ENCODE data around the gene KRT4. TPM values are rescaled to one million over a fixed set of nuclear protein-coding genes. Genes with fewer than 3 reads are reported as not detected.

Gene KRT4
- total RNA-seq, 1 experiment from 2014 or later = not detected

DNA sequence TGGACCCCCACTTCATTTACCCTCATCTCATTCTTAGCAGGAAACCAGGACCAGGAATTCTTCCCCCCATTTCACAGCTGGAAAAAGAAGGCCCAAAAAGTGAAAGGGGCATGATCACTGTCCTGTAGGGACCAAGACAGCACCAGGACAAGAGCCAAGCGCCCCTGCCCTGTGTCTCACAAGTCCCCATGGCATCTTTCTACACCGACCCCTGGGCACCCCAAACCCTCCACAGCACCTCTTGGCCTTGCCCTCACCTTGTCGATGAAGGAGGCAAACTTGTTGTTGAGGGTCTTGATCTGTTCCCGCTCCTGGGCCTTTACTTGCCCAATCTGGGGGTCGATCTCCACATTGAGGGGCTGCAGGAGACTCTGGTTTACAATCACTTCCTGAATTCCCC, 37.5 kb downstream of the KRT4 start:
- Mint-ChIP-seq H3K4me1 (no peaks in the 10 kb centered on the region), H3K27me3 (ENCODE audit: low read depth) (peaks cover 20% of the 10 kb centered on the region), H3K4me3 (no peak overlapping the region), H3K36me3 (ENCODE audit: insufficient read depth in 1 of 3, low read depth in 3 of 3) (no peaks in the 10 kb centered on the region), H3K27ac (no peak overlapping the region), H3K9me3 (no peaks in the 10 kb centered on the region)
- Histone ChIP-seq H3K79me1 (ENCODE audit: insufficient read depth, low read depth, low read length, poor library complexity, severe bottlenecking) (no peaks in the 10 kb centered on the region), H3K14ac (ENCODE audit: insufficient read depth, low read length) (no peak overlapping the region), H4K20me1 (ENCODE audit: control insufficient read depth, insufficient read depth, insufficient read length) (no peaks in the 10 kb centered on the region), H3K23ac (ENCODE audit: insufficient read length, low read depth, low read length) (no peak overlapping the region), H3T11ph (ENCODE audit: low read length) (no peak overlapping the region), H2AFZ (ENCODE audit: low read length) (no peak overlapping the region), H3K9me3 (ENCODE audit: control insufficient read depth, low read depth, low read length) (no peaks in the 10 kb centered on the region), H3K27ac (ENCODE audit: insufficient read length, low read depth, low read length) (no peak overlapping the region), H2BK15ac (ENCODE audit: low read depth, low read length) (no peak overlapping the region), H3K79me2 (ENCODE audit: insufficient read depth, low read length) (no peaks in the 10 kb centered on the region), H3K18ac (ENCODE audit: insufficient read length, low read depth, low read length) (no peak overlapping the region), H3K27me3 (ENCODE audit: insufficient read depth, low read length) (no peaks in the 10 kb centered on the region), H2BK20ac (ENCODE audit: low read depth, low read length, poor library complexity, severe bottlenecking) (no peak overlapping the region), H3K56ac (ENCODE audit: insufficient read length, low read depth, low read length) (no peak overlapping the region), H2BK12ac (ENCODE audit: insufficient read length, low read depth, low read length) (no peak overlapping the region), H4K8ac (replicated peaks; ENCODE audit: insufficient read length, low read depth, low read length) (no peak overlapping the region), H3K4me2 (ENCODE audit: insufficient read depth, insufficient read length, low read length) (no peak overlapping the region), H3K4ac (ENCODE audit: low read depth, low read length) (no peak overlapping the region), H2BK5ac (ENCODE audit: insufficient read length, low read length) (no peak overlapping the region), H4K91ac (ENCODE audit: insufficient read length, low read depth, low read length) (no peak overlapping the region), H3K9ac (ENCODE audit: extremely low read depth, insufficient read length, low read length) (no peak overlapping the region), H2BK120ac (ENCODE audit: low read depth, low read length, poor library complexity, severe bottlenecking) (no peak overlapping the region), H3K4me1 (ENCODE audit: insufficient read depth, low read length) (no peaks in the 10 kb centered on the region), H3K23me2 (ENCODE audit: insufficient read length, low read depth, low read length, poor library complexity, severe bottlenecking) (no peaks in the 10 kb centered on the region), H2AK5ac (ENCODE audit: insufficient read length, low read length) (no peak overlapping the region), H4K5ac (ENCODE audit: insufficient read length, low read depth, low read length) (no peak overlapping the region)
- WGBS (ENCODE audit: extremely low coverage, insufficient read length, low lambda C conversion rate) = no CpG with 5 or more reads among the region's 5 CpGs
- TF ChIP-seq, protein P1, sequence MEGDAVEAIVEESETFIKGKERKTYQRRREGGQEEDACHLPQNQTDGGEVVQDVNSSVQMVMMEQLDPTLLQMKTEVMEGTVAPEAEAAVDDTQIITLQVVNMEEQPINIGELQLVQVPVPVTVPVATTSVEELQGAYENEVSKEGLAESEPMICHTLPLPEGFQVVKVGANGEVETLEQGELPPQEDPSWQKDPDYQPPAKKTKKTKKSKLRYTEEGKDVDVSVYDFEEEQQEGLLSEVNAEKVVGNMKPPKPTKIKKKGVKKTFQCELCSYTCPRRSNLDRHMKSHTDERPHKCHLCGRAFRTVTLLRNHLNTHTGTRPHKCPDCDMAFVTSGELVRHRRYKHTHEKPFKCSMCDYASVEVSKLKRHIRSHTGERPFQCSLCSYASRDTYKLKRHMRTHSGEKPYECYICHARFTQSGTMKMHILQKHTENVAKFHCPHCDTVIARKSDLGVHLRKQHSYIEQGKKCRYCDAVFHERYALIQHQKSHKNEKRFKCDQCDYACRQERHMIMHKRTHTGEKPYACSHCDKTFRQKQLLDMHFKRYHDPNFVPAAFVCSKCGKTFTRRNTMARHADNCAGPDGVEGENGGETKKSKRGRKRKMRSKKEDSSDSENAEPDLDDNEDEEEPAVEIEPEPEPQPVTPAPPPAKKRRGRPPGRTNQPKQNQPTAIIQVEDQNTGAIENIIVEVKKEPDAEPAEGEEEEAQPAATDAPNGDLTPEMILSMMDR (conservative IDR thresholded peaks at IDR 0.05) = no peak
- DNase-seq = no peak

Measured in H9 (cell line).